HUES64 (cell line): ENCODE data around the gene SDC1.

Source experiments
- H3K27ac ChIP-seq: 2 replicates; pipeline ENCODE4 v1.7.0; 2013; ENCODE audit warnings: low read depth, low read length, inconsistent platforms
- H3K27me3 ChIP-seq: 2 replicates; pipeline ENCODE4 v1.6.1; 2013; ENCODE audit warnings: mild to moderate bottlenecking, low read length; ENCODE audit not compliant: insufficient read depth
- H3K36me3 ChIP-seq: 2 replicates; pipeline ENCODE4 v1.6.1; 2013; ENCODE audit warnings: mild to moderate bottlenecking, low read length; ENCODE audit not compliant: insufficient read depth
- H3K4me1 ChIP-seq: 2 replicates; pipeline ENCODE4 v1.6.1; 2013; ENCODE audit warnings: mild to moderate bottlenecking, low read length, moderate library complexity; ENCODE audit not compliant: insufficient read depth
- H3K4me3 ChIP-seq: 2 replicates; pipeline ENCODE4 v1.5.1; 2013; ENCODE audit warnings: mild to moderate bottlenecking, low read length, moderate library complexity
- H3K9ac ChIP-seq: 2 replicates; pipeline ENCODE4 v1.6.1; 2013; ENCODE audit warnings: mild to moderate bottlenecking, low read depth, low read length
- H3K9me3 ChIP-seq: 2 replicates; pipeline ENCODE4 v1.6.1; 2013; ENCODE audit warnings: low read depth, low read length; ENCODE audit not compliant: insufficient read depth
- WGBS: fragments of 150-250, 120-280 bp; methylation state at CpG from one replicate; pipeline ENCODE4 v1.1.7; 2013; ENCODE audit warnings: missing lambda C conversion rate; 5-methylcytosine and 5-hydroxymethylcytosine counted together

SDC1 gene

DNA sequence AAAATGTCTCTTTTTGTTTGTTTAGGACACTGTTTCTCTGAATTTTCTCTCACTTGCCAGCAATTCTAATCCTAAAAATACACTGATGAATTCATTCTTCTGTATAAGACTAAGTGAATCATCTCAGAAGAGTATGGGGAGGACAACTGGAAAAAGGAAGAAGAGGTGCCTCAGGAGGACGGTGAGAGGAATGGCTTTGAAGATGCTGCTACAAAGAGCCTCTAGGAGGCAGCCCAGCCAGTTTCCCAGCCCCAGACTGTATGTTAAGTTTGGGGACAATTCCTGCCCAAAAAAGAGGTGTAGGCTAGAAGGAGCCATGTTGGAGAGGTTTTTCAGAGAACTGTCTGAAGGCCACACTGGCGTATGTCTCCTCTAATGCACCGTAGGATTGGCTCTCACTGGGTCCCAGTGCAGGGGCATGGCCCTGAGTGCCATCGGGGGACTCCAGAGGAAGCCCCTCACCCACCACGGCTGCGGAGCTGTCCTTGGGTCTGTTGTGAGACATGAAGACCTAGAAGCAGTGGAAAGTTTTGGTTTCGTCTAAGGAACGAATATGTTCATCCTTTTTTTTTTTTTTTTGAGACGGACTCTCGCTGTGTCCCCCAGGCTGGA is 3.1 kb upstream of the SDC1 start:
- Histone ChIP-seq H3K9me3 (no peaks in the 10 kb centered on the region), H3K4me1 (peaks cover 8% of the 10 kb centered on the region)

GRCh38 chr2:20226152-20226545 is 1.2 kb upstream of the SDC1 start:
- Histone ChIP-seq H3K27me3 (peaks cover 4% of the 10 kb centered on the region), H3K4me1 (peaks cover 15% of the 10 kb centered on the region), H3K36me3 (no peaks in the 10 kb centered on the region), H3K9me3 (no peaks in the 10 kb centered on the region), H3K9ac (no peak overlapping the region), H3K4me3 (no peak overlapping the region), H3K27ac (no peak overlapping the region)
- 89% methylated on average over 14 of the region's 14 CpGs for WGBS

More for the DNA sequence above, 3.1 kb upstream of the SDC1 start:
- 92% methylated on average over 10 of the region's 10 CpGs for whole genome bisulfite sequencing
- Histone ChIP-seq H3K9ac (no peak overlapping the region), H3K36me3 (no peaks in the 10 kb centered on the region), H3K27me3 (peaks cover 4% of the 10 kb centered on the region), H3K4me3 (no peak overlapping the region), H3K27ac (no peak overlapping the region)

DNA sequence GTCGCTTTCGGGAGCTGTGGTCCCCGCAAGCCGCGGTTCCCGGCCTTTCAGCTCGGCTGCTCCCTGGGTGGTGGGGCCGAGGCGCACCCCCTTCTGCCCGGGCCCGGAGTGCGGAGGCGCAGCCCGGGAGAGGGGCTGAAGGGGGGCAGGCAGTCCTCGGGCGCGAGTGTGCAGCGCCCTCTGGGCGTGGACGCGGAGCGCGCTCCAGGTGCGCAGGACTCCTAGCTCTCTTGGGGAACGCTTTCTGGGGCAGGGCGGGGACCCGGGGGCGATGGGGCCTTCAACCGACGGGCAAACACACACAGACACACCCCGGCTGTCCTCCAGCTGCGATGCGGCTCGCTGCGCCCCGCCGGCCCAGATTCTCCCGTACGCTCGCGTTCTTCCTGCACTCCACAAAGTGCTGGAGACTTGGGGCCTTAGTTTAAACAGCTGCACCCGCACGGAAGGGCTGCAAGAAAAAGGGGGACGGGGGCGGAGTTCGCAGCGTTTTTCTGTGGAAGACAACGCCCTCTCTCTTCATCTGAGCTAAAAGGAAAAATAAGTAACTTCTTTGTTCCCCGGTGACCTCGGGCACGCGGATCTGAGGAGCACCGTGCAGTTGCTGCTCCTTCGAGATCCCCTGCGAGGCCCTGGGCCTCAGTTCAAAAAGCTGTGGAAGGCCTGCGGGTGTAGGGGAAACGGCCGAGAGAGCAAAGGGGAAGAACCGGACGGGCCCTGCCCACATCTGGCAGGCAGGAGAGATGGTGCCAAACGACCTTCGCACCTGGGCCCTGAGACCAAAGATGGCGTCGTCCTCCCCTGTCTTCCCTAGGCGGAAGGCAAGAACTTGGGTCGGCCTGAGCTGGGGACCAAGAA is 593 bp upstream of the SDC1 start:
- Histone ChIP-seq H3K4me3 (peak overlapping the region; percentile 71), H3K36me3 (no peaks in the 10 kb centered on the region), H3K9ac (peak overlapping the region; percentile 55), H3K9me3 (no peaks in the 10 kb centered on the region), H3K27ac (peak overlapping the region; percentile 60; the same call in 1 of the 2 replicates), H3K4me1 (peaks cover 15% of the 10 kb centered on the region), H3K27me3 (peaks cover 4% of the 10 kb centered on the region)
- WGBS = 15% methylated on average over 66 of the region's 66 CpGs

DNA sequence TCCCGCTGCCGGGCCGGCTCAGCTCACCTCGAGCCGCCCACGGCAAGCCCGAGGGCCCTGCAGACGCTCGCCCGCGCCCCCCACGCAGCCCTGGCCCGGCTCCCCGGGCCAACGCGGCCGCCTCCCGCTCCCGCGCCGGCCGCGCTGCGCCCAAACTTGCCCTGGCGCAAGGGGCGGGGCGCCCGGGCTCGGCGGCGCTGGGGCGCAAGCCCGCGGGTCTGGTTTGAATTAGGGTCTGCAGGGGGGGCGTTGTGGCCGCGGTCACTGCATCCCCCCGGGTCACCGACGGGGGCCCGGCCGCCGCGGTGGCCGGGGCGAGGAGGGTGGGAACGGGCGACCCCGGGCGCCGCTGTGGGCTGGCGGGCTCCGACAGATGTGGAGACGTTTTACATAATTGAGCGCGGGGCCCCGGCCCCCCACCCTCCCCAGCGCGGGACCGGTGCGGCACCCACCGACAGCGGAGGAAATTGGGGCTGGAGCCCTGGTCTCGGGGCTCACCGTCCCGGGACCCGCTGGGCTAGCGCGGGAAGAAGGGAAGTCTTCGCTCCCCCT is 690 bp downstream of the SDC1 start:
- WGBS = under 1% methylated on average over 70 of the region's 70 CpGs
- peak overlapping the region; percentile 71 for H3K4me3 ChIP-seq
- peak overlapping the region; percentile 80 for H3K9ac ChIP-seq
- H3K4me1 ChIP-seq = peaks cover 15% of the 10 kb centered on the region
- no peaks in the 10 kb centered on the region for H3K36me3 ChIP-seq
- H3K27ac ChIP-seq = peak overlapping the region; percentile 60; the same call in 1 of the 2 replicates
- peaks cover 4% of the 10 kb centered on the region for H3K27me3 ChIP-seq
- H3K9me3 ChIP-seq = no peaks in the 10 kb centered on the region

- Histone ChIP-seq H3K9ac (peak overlapping the region; percentile 80), H3K9me3 (no peaks in the 10 kb centered on the region), H3K36me3 (no peaks in the 10 kb centered on the region), H3K27me3 (peaks cover 4% of the 10 kb centered on the region), H3K4me3 (peak overlapping the region; percentile 71), H3K4me1 (peaks cover 15% of the 10 kb centered on the region), H3K27ac (peak overlapping the region; percentile 60; the same call in 1 of the 2 replicates)
- under 1% methylated on average over 66 of the region's 66 CpGs for WGBS
Measured at GRCh38 chr2:20223407-20224163, 1.3 kb downstream of the SDC1 start.

- Histone ChIP-seq H3K9ac (peak overlapping the region; percentile 80; the same call in 1 of the 2 replicates), H3K4me1 (peaks cover 15% of the 10 kb centered on the region), H3K36me3 (no peaks in the 10 kb centered on the region; the same call in 1 of the 2 replicates), H3K9me3 (no peaks in the 10 kb centered on the region), H3K4me3 (peak overlapping the region; percentile 71), H3K27ac (no peak overlapping the region), H3K27me3 (peaks cover 4% of the 10 kb centered on the region)
- 40% methylated on average over 21 of the region's 21 CpGs for WGBS
Measured at GRCh38 chr2:20222769-20223406, 2.0 kb downstream of the SDC1 start.

- Histone ChIP-seq H3K4me1 (peaks cover 15% of the 10 kb centered on the region), H3K9me3 (no peaks in the 10 kb centered on the region), H3K27me3 (peaks cover 4% of the 10 kb centered on the region), H3K9ac (no peak overlapping the region), H3K36me3 (no peaks in the 10 kb centered on the region; the same call in 1 of the 2 replicates), H3K27ac (no peak overlapping the region), H3K4me3 (peak overlapping the region; percentile 71; the same call in 1 of the 2 replicates)
- 78% methylated on average over 1 of the region's 1 CpG for WGBS
Measured at GRCh38 chr2:20222014-20222768, 2.7 kb downstream of the SDC1 start.

- H3K9ac ChIP-seq = no peak overlapping the region
- peaks cover 15% of the 10 kb centered on the region for H3K4me1 ChIP-seq
- H3K9me3 ChIP-seq = no peaks in the 10 kb centered on the region
- H3K4me3 ChIP-seq = no peak overlapping the region
- peaks cover 4% of the 10 kb centered on the region for H3K27me3 ChIP-seq
- no peak overlapping the region for H3K27ac ChIP-seq
- H3K36me3 ChIP-seq = no peaks in the 10 kb centered on the region; the same call in 1 of the 2 replicates
- 76% methylated on average over 3 of the region's 3 CpGs for WGBS
Measured at GRCh38 chr2:20221555-20221973, 3.4 kb downstream of the SDC1 start.

DNA sequence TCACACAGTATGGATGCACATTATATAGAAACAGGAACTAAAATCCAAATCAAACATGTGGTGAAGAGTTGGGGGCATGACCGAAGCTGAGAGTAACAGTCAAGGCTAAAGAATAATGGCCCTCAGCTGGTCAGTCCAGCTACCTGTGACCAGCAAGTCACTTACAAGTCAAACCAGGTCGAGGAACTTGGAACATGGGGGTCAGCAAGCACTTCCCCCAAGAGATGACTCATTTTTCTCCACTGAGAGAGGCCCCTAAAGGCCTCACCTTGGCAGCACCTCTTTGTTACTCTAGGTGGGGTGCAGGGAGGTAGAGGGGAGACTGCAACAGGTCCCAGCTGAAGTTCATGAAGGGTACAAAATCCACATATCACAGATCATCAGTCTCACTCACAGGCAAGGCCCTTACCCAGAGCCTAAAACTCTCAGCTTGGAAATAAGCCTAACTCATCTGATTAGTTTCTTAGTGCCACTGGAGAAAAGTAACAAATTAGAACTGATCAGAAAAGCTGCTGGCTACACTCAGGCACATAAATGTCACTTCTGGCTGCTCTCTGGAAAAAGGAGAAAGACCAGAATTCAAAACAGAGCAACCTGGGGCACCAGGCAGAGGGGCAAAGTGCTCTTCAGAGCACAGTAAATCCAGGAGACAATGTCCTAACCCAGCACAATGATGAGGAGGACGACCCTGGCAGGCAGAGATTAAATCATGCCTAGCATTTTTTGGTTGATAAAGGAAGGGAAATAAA is 4.0 kb downstream of the SDC1 start:
- H3K4me3 ChIP-seq = no peak overlapping the region
- H3K27ac ChIP-seq = no peak overlapping the region
- no peaks in the 10 kb centered on the region for H3K9me3 ChIP-seq
- no peaks in the 10 kb centered on the region; the same call in 1 of the 2 replicates for H3K27me3 ChIP-seq
- no peak overlapping the region for H3K9ac ChIP-seq
- no peaks in the 10 kb centered on the region; the same call in 1 of the 2 replicates for H3K36me3 ChIP-seq
- peaks cover 15% of the 10 kb centered on the region for H3K4me1 ChIP-seq
- 83% methylated on average over 3 of the region's 3 CpGs for WGBS
